Measurements from ENCODE around the gene SOCS6. TPM values are rescaled to one million over a fixed set of nuclear protein-coding genes. Genes with fewer than 3 reads are reported as not detected.

The SOCS6 gene
- total and polyA plus RNA-seq, 5 experiments from 2014 or later = 0.28 to 2.9 (median 1.2) TPM; not detected in 1

- H3K27me3 Mint-ChIP-seq = peaks cover 2 to 14% (median 7%) of the 10 kb centered on the region in 5 donors
- H3K27ac Mint-ChIP-seq = no peak overlapping the region
- H3K36me3 Mint-ChIP-seq = peaks cover 0 to 33% (median 0%) of the 10 kb centered on the region in 3 donors
- H3K4me1 Mint-ChIP-seq = no peaks in the 10 kb centered on the region
- DNase-seq (no peak), ATAC-seq (no peak)
- POLR2A ChIA-PET = no interaction called here
- peaks cover 0 to 57% (median 32%) of the 10 kb centered on the region in 9 donors for H3K9me3 Mint-ChIP-seq
- H3K4me3 Mint-ChIP-seq = no peak overlapping the region
These were observed 17.1 kb upstream of the SOCS6 start for GRCh38 chr18:70271742-70272141.

- H3K27me3 Mint-ChIP-seq = peaks cover 2 to 11% (median 9%) of the 10 kb centered on the region in 5 donors
- no peak overlapping the region for H3K27ac Mint-ChIP-seq
- H3K9me3 Mint-ChIP-seq = peaks cover 0 to 52% (median 31%) of the 10 kb centered on the region in 9 donors
- H3K36me3 Mint-ChIP-seq = peaks cover 0 to 29% (median 0%) of the 10 kb centered on the region in 3 donors
- DNase-seq (no peak), ATAC-seq (no peak)
- POLR2A ChIA-PET = no interaction called here
- no peaks in the 10 kb centered on the region for H3K4me1 Mint-ChIP-seq
- H3K4me3 Mint-ChIP-seq = no peak overlapping the region
These were observed 15.8 kb upstream of the SOCS6 start for GRCh38 chr18:70273021-70273420.

- ATAC-seq (no peak), DNase-seq (no peak)
- no peak overlapping the region for H3K27ac Mint-ChIP-seq
- H3K4me1 Mint-ChIP-seq = no peaks in the 10 kb centered on the region
- peaks cover 0 to 20% (median 0%) of the 10 kb centered on the region in 3 donors for H3K36me3 Mint-ChIP-seq
- H3K4me3 Mint-ChIP-seq = no peak overlapping the region
- H3K27me3 Mint-ChIP-seq = peaks cover 2 to 15% (median 5%) of the 10 kb centered on the region in 5 donors
- POLR2A ChIA-PET = no interaction called here
- H3K9me3 Mint-ChIP-seq = peaks cover 0 to 37% (median 19%) of the 10 kb centered on the region in 9 donors
These were observed 12.2 kb upstream of the SOCS6 start for GRCh38 chr18:70276416-70277191.

DNA sequence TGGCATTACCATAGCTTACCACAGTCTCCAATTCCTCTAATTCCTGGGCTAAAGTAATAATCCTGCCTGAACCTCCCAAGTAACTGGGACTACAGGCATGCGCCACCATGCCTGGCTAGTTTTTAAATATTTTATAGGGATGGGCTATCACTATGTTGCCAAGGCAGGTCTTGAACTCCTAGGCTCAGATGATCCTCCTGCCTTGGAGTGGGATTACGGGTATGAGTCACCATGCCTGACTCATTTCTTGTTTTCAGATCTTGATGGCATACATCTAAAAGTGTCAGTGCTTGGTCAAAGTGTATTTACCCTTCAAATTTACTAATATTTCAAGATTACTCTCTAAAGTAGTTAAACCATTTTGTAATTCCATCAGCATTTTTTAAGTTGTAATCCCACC lies 9.4 kb upstream of the SOCS6 start:
- peaks cover 0 to 5% (median 0%) of the 10 kb centered on the region in 3 donors for H3K36me3 Mint-ChIP-seq
- H3K9me3 Mint-ChIP-seq = peaks cover 0 to 16% (median 7%) of the 10 kb centered on the region in 9 donors
- no peak overlapping the region for H3K4me3 Mint-ChIP-seq
- DNase-seq (no peak), ATAC-seq (no peak)
- H3K27me3 Mint-ChIP-seq = peaks cover 2 to 11% (median 5%) of the 10 kb centered on the region in 5 donors
- no peak overlapping the region for H3K27ac Mint-ChIP-seq
- POLR2A ChIA-PET = no interaction called here
- H3K4me1 Mint-ChIP-seq = peaks cover 0 to 2% (median 0%) of the 10 kb centered on the region in 4 donors

DNA sequence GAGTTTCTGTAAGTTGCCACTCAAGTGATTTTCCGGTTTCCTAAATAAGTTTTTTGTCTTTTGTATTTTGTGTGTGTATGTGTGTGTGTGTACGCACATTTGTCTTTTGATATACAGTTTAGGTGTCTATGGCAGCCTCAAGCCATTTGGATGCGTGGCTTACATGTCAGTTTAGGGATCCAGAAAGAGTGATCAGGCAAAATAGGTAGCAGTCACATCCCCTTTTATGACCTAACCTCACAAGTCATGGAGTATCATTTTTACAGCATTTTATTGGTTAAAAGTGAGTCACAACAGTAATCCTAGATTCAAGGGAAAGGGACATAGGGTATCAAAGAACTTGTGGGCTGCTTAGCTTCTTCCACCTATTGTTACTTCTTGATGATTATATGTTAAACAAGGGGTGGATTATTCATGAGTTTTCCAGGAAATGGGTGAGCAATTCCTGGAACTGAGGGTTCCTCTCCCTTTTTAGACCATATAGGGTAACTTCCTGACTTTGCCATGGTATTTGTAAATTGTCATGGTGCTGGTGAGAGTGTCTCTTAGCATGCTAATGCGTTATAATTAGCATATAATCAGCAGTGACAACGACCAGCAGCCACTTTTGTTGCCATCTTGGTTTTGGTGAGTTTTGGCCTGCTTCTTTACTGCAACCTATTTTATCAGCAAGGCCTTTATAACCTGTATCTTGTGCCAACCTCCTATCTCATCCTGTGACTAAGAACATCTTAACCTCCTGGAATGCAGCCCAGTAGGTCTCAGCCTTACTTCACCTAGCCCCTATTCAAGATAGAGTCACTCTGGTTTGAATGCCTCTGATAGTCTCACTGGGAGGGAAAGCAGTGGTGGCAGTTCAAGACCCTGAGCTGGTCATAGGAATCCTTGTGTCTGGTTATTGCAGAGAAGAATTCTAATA lies 8.6 kb upstream of the SOCS6 start:
- no peak overlapping the region for H3K4me3 Mint-ChIP-seq
- H3K9me3 Mint-ChIP-seq = peaks cover 0 to 16% (median 6%) of the 10 kb centered on the region in 9 donors
- POLR2A ChIA-PET = no interaction called here
- H3K27me3 Mint-ChIP-seq = peaks cover 0 to 14% (median 2%) of the 10 kb centered on the region in 5 donors
- H3K36me3 Mint-ChIP-seq = peaks cover 0 to 5% (median 0%) of the 10 kb centered on the region in 3 donors
- H3K4me1 Mint-ChIP-seq = peaks cover 0 to 2% (median 0%) of the 10 kb centered on the region in 4 donors
- ATAC-seq (no peak), DNase-seq (no peak)
- H3K27ac Mint-ChIP-seq = no peak overlapping the region

GRCh38 chr18:70284976-70285620 lies 3.7 kb upstream of the SOCS6 start:
- H3K27ac Mint-ChIP-seq = no peak overlapping the region
- POLR2A ChIA-PET = no interaction called here
- H3K9me3 Mint-ChIP-seq = peaks cover 0 to 11% (median 4%) of the 10 kb centered on the region in 9 donors
- H3K27me3 Mint-ChIP-seq = peaks cover 0 to 18% (median 8%) of the 10 kb centered on the region in 5 donors
- H3K4me3 Mint-ChIP-seq = peak overlapping the region in 1 of 10 donors; percentile 45
- DNase-seq (no peak), ATAC-seq (no peak)
- H3K4me1 Mint-ChIP-seq = peaks cover 0 to 14% (median 6%) of the 10 kb centered on the region in 4 donors
- peaks cover 0 to 5% (median 0%) of the 10 kb centered on the region in 3 donors for H3K36me3 Mint-ChIP-seq

DNA sequence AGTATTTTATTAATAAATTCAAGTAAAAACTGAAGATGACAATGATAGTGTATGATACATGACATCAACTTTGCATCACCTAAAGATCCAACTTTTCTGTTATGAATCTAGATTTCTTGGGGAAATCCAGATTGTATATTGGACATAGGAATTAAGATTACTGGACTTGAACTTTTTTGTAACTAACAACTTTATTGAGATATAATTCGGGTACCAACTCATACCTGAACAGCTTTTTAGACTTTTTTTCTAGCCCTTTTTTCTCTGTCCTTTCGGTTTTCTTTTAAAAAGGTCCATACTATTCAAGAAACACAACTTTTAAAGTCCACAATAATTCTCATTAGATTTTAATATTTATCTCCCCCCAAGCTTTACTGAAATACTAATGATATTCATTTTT lies 1.1 kb upstream of the SOCS6 start:
- H3K9me3 Mint-ChIP-seq = peaks cover 0 to 4% (median 0%) of the 10 kb centered on the region in 9 donors
- no peak for ATAC-seq
- H3K36me3 Mint-ChIP-seq = no peaks in the 10 kb centered on the region
- peaks cover 7 to 37% (median 22%) of the 10 kb centered on the region in 5 donors for H3K27me3 Mint-ChIP-seq
- POLR2A ChIA-PET = no interaction called here
- peak overlapping the region in 9 of 10 donors; percentile 24 to 75 (median 48) for H3K4me3 Mint-ChIP-seq
- H3K27ac Mint-ChIP-seq = peak overlapping the region in 1 of 10 donors; percentile 34
- H3K4me1 Mint-ChIP-seq = peaks cover 6 to 25% (median 15%) of the 10 kb centered on the region in 4 donors
- DNase-seq = no peak

DNA sequence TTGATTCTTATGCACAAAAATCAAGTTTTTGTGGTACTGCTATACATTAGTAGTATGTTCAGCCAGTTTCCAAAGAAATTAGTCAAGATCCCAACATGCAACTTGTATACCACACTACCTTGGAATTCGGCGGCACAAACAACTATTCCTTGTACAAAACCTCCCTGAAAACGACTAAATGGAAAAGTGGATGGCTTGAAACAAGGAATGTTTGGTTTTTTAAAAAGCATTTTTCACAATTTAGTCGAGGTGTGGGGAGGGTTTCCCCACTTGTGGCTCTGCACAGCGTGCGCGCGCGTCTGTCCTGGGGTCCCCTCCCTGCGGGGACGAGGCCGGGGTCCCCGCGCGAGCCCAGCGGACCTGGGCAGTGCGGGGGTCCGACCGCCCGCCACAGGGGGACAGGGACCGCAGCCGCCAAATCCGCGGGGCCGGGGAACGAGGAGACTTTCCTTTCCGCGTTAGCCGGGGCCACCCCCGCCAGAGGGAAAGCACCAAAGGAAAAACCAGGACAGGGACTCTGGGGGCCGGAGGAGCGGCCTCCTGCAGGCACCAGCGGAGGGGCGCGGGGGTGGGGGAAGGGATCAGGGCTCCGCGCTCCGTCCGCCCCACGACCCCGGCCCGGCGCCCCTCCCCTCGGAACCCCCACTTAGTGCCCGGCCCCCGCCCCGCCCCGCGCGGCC lies 534 bp upstream of the SOCS6 start:
- Mint-ChIP-seq H3K27me3 (peaks cover 7 to 43% (median 28%) of the 10 kb centered on the region in 5 donors), H3K4me1 (peaks cover 6 to 25% (median 15%) of the 10 kb centered on the region in 4 donors), H3K4me3 (peak overlapping the region; percentile 15 to 75 (median 54)), H3K27ac (peak overlapping the region in 1 of 10 donors; percentile 34), H3K36me3 (no peaks in the 10 kb centered on the region), H3K9me3 (peaks cover 0 to 2% (median 0%) of the 10 kb centered on the region in 9 donors)
- ATAC-seq = peak; percentile 5 to 15
- POLR2A ChIA-PET = no interaction called here
- no peak for DNase-seq

DNA sequence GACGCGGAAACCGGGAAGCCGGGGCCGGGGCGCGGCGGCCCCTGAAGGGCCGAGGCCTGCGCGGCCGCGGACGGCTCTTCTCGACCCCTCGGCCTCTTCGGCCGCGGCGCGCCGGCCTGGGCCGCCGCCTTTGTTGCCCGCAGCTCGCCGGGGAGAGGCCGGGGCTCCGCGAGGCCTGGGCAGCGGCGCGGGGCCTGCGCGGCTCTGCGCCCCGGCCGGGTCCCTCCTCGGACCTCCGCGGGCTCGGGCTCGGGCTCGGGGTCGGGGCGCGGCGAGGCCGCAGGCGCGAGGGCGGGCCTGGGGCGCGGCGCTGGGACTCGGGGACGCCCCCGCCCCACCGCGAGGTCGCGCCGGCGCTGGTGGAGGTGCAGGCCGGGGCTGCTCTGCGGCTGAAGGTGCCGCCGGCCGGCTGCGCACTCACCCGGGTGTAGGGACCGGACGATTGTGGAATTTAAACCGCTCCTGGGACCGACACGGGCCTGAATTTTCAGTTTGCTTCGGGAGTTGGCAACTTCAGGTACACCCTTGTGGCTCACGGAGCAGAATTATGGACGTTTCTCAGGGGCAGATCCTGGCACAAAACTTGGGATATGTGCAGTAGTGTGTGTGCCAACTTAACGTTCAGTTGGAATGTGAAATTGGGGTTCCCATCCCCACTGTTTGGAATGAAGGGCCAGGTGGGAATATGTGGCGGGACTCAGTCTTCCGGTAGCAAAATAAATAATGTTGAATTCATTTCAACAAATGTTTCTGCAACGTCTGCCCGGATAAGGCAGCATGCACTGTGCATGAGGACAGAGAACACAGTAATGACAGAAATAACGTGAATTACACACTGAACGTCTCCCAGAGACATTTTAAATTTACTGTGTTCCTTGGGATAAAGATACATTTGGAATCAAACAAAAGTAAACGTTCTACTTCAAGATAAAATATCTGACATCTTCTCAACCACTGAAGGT lies 787 bp downstream of the SOCS6 start:
- peaks cover 0 to 2% (median 0%) of the 10 kb centered on the region in 9 donors for H3K9me3 Mint-ChIP-seq
- peak overlapping the region in 4 of 10 donors; percentile 44 to 78 (median 57) for H3K27ac Mint-ChIP-seq
- DNase-seq = peak in 4 of 10 donors; percentile 1 to 31 (median 6)
- no peaks in the 10 kb centered on the region for H3K36me3 Mint-ChIP-seq
- POLR2A ChIA-PET = no interaction called here
- ATAC-seq = peak; percentile 48 to 64
- H3K27me3 Mint-ChIP-seq = peaks cover 7 to 47% (median 33%) of the 10 kb centered on the region in 5 donors
- peak overlapping the region; percentile 71 to 92 (median 86) for H3K4me3 Mint-ChIP-seq
- H3K4me1 Mint-ChIP-seq = peaks cover 6 to 23% (median 15%) of the 10 kb centered on the region in 4 donors

DNA sequence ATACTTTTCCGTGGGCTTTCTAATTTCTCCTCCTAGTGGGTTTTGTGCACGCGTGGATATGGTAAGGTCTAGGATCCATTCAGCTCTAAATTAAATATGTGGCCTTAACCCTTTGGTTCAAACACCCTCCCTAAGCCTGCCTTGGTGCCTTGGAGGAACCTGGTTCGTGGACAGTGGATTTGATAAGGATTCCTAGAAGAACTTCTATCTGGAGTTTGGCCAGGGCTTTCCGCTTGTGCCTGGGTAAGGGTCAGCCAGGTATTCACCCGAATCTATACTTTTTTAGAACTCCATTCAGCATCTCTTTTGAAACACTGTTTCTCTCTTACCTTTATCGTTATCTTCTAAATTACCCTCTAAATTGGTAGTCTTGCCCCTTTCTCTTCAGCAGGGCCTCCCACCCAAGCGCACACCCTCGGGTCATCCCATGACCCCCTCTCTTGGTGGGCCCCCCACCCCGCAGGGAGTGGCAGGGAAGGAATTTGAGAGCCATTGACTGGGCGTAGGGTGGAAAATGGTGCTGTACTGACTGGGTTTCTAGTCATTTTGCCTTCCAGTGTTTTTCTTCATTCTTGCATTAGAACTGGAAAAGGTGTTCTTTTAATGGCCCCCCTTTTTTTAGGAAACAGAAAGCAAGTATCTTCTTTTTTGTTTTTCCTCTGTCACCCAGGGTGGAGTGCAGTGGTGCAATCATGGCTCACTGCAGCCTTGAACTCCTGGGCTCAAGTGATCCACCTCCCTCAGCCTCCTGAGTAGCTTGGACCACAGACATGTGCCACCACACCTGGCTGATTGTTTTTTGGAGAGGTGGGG lies 1.8 kb downstream of the SOCS6 start:
- Mint-ChIP-seq H3K4me1 (peaks cover 7 to 18% (median 16%) of the 10 kb centered on the region in 4 donors), H3K9me3 (peaks cover 0 to 2% (median 0%) of the 10 kb centered on the region in 9 donors), H3K27me3 (peaks cover 7 to 47% (median 31%) of the 10 kb centered on the region in 5 donors), H3K4me3 (peak overlapping the region; percentile 40 to 92 (median 63)), H3K27ac (peak overlapping the region in 1 of 10 donors; percentile 4), H3K36me3 (no peaks in the 10 kb centered on the region)
- ATAC-seq (no peak), DNase-seq (no peak)
- POLR2A ChIA-PET = no interaction called here
